Common myeloid progenitor, CD34-positive (primary cell): ENCODE data around the gene USP30.
"Not testable (repeated sequence)": the region's sequence is repeated elsewhere in the genome, so short reads cannot be mapped to it uniquely, and the experiment has no call there.

Experiments used
- CTCF ChIA-PET: fragments of 350-600 bp; sonication (Branson Sonifier 250); formaldehyde crosslinking; loops from one replicate; lab custom pipeline; 2021; ENCODE audit warnings: antibody characterized with exemption; lab: Charles Lee
- POLR2A ChIA-PET: fragments of 350-600 bp; sonication (Branson Sonifier 250); formaldehyde crosslinking; loops from one replicate; lab custom pipeline; 2021; ENCODE audit warnings: antibody characterized with exemption; lab: Charles Lee
- DNase-seq, 3 donors: peaks; one replicate each; pipeline versions ENCODE4 v3.0.0 to v3.0.0-alpha.2; 2013
- H3K27ac ChIP-seq, 2 experiments: 1 replicate in 1 of 2; 2 replicates in 1 of 2; pipeline ENCODE4 v1.7.0; 2013; ENCODE audit warnings: inconsistent platforms in 2 of 2, low read length in 2 of 2, mild to moderate bottlenecking in 2 of 2, low read depth in 1 of 2, moderate library complexity in 1 of 2; ENCODE audit not compliant: severe bottlenecking in 2 of 2, insufficient read depth in 1 of 2, poor library complexity in 1 of 2
- H3K27me3 ChIP-seq, 5 experiments: replicated peaks in 2 of 5; 1 replicate in 3 of 5; 2 replicates in 2 of 5; pipeline versions ENCODE4 v1.6.1 to v1.7.0; 2013; ENCODE audit warnings: low read length in 4 of 5, mild to moderate bottlenecking in 2 of 5, moderate library complexity in 2 of 5, inconsistent platforms in 1 of 5; ENCODE audit not compliant: insufficient read depth in 5 of 5, control insufficient read depth in 4 of 5
- H3K36me3 ChIP-seq, 4 experiments: 1 replicate in 2 of 4; 2 replicates in 2 of 4; pipeline versions ENCODE4 v1.6.1 to v1.7.0; 2013; ENCODE audit warnings: low read length in 3 of 4, control low read depth in 1 of 4, mild to moderate bottlenecking in 1 of 4; ENCODE audit not compliant: control insufficient read depth in 4 of 4, insufficient read depth in 4 of 4
- H3K4me1 ChIP-seq, 4 experiments: 1 replicate in 3 of 4; 2 replicates in 1 of 4; pipeline versions ENCODE4 v1.6.1 to v1.7.1; 2013; ENCODE audit warnings: low read length in 3 of 4, mild to moderate bottlenecking in 3 of 4, control low read depth in 1 of 4, inconsistent platforms in 1 of 4, moderate library complexity in 1 of 4; ENCODE audit not compliant: control insufficient read depth in 4 of 4, insufficient read depth in 4 of 4; ENCODE audit errors: control extremely low read depth in 1 of 4
- H3K4me3 ChIP-seq, 7 experiments: 1 replicate in 4 of 7; 2 replicates in 3 of 7; pipeline versions ENCODE4 v1.5.1 to v1.7.0; 2013; ENCODE audit warnings: mild to moderate bottlenecking in 7 of 7, low read length in 6 of 7, moderate library complexity in 6 of 7, inconsistent platforms in 2 of 7, low read depth in 2 of 7, control low read depth in 1 of 7; ENCODE audit not compliant: insufficient read depth in 4 of 7, control insufficient read depth in 1 of 7; ENCODE audit errors: extremely low read depth in 1 of 7
- H3K9me3 ChIP-seq, 5 experiments: 1 replicate in 4 of 5; 2 replicates in 1 of 5; pipeline versions ENCODE4 v1.6.1 to v1.7.1; 2013; ENCODE audit warnings: low read length in 4 of 5, mild to moderate bottlenecking in 2 of 5, inconsistent platforms in 1 of 5, low read depth in 1 of 5, moderate library complexity in 1 of 5; ENCODE audit not compliant: control insufficient read depth in 4 of 5, insufficient read depth in 2 of 5; ENCODE audit errors: control extremely low read depth in 1 of 5
- WGBS: methylation state at CpG from one replicate; pipeline ENCODE4 v1.1.5; 2013; ENCODE audit not compliant: insufficient coverage; 5-methylcytosine and 5-hydroxymethylcytosine counted together

The USP30 gene

GRCh38 chr12:109016978-109017377, 35.4 kb upstream of the USP30 start:
- ChIA-PET POLR2A (no interaction called here), CTCF (no interaction called here)
- no peak for DNase-seq
- H3K27me3 ChIP-seq, result peaks cover 0 to 8% (median 2%) of the 10 kb centered on the region in 5 experiments
- H3K27ac ChIP-seq, result no peak overlapping the region
- no peak overlapping the region for H3K4me3 ChIP-seq
- no peaks in the 10 kb centered on the region for H3K36me3 ChIP-seq
- 89% methylated on average over 5 of the region's 6 CpGs for WGBS
- H3K4me1 ChIP-seq, result peaks cover 0 to 6% (median 4%) of the 10 kb centered on the region in 4 experiments
- H3K9me3 ChIP-seq, result no peaks in the 10 kb centered on the region

DNA sequence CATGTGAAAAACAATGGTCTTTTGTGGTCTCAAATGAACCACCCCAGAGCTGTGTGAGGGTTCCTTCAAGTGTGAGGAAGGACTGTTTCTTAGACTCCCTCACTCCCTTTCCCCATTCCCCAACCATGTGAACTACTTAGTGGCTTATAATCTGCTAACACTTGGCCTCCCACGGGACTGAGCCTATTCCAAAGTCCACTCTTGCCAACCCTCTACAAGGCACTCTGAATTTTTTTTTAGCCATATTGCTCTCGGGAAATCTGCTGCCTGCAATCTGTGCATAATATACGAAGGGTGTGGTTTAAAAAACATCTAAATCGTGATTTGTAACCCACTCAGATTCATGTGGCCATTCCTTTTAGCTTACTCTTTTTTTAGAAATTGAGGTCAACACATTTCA, 34.1 kb upstream of the USP30 start:
- CTCF ChIA-PET, result interaction anchor here (1.3 kb wide), 1 partner anchor 15 kb away, joined by 3 read pairs; no protein-coding TSS in a partner anchor
- WGBS, result 78% methylated on average over 4 of the region's 4 CpGs

GRCh38 chr12:109020146-109020795, 32.1 kb upstream of the USP30 start:
- no peak for DNase-seq
- ChIA-PET CTCF (no interaction called here), POLR2A (no interaction called here)
- 80% methylated on average over 4 of the region's 7 CpGs for WGBS
- no peaks in the 10 kb centered on the region for H3K9me3 ChIP-seq
- H3K4me1 ChIP-seq, result peaks cover 0 to 6% (median 4%) of the 10 kb centered on the region in 4 experiments
- H3K4me3 ChIP-seq, result peak overlapping the region in 1 of 7 experiments; percentile 54
- peaks cover 0 to 5% (median 0%) of the 10 kb centered on the region in 5 experiments for H3K27me3 ChIP-seq
- no peaks in the 10 kb centered on the region for H3K36me3 ChIP-seq
- no peak overlapping the region for H3K27ac ChIP-seq

More for the DNA sequence above, 34.1 kb upstream of the USP30 start:
- H3K27me3 ChIP-seq, result peaks cover 0 to 6% (median 2%) of the 10 kb centered on the region in 5 experiments
- no peak overlapping the region for H3K4me3 ChIP-seq
- H3K36me3 ChIP-seq, result no peaks in the 10 kb centered on the region
- DNase-seq, result no peak
- POLR2A ChIA-PET, result no interaction called here
- H3K4me1 ChIP-seq, result peaks cover 0 to 6% (median 4%) of the 10 kb centered on the region in 4 experiments
- H3K27ac ChIP-seq, result no peak overlapping the region
- H3K9me3 ChIP-seq, result no peaks in the 10 kb centered on the region

DNA sequence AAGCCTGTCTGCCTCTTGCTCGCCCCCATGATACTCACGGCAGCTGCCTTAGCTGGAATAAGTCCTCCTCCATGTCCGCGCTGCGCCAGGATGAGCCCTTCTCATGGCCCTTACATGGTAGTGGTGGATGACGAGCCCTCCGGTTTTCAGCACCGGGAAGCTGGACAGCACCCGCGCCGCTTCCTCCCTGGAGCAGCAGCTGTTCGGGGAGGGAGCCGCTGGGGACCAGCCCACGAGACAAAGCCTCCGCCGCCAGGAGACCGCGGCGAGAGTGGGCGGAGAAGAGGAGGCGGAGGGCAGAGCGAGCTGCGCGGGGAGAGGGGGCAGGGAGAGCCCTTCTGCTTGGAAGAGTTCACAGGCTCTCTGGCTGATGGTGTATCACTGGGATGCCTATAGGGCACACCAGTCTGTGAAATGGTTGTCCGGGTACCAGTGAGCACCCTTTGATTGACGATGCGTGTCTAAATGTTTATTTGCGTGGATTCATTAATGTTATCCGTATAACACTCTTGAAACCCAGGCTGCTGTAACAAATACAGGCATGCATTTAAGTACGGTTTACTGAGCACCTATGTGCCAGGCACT, 31.5 kb upstream of the USP30 start, which contains the start of gene SVOP:
TSS of gene SVOP (minus strand) at position 273 of the 585 bp plus-strand sequence. CDS start at position 73, 200 bp downstream.
- peak within 1 kb of the TSS in 2 of 7 experiments; percentile 14 to 54 for H3K4me3 ChIP-seq
- CTCF ChIA-PET, result interaction anchor here (1.3 kb wide), 1 partner anchor 91 kb away, joined by 3 read pairs; no protein-coding TSS in a partner anchor

DNA sequence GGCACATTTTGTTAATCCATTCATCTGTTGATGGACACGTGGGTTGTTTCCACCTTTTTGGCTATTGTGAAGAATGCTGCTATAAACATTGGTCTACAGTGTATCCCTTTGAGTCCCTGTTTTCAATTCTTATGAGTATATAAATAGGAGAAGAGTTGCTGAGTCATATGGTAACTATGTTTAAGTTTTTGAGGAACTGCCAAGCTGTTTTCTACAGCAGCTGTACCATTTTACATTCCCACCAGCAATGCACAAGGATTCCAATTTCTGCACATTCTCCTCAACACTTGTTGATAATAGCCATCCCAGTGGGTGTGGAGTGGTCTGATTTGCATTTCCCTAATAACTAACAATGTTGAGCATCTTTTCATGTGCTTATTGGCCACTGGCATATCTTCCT, 24.6 kb upstream of the USP30 start:
- Histone ChIP-seq H3K27me3 (peaks cover 0 to 2% (median 0%) of the 10 kb centered on the region in 5 experiments), H3K4me1 (peaks cover 0 to 2% (median 0%) of the 10 kb centered on the region in 4 experiments), H3K27ac (no peak overlapping the region), H3K36me3 (no peaks in the 10 kb centered on the region), H3K9me3 (no peaks in the 10 kb centered on the region), H3K4me3 (no peak overlapping the region)
- no CpG with 5 or more reads among the region's 1 CpG for WGBS
- peak in 2 of 3 donors; percentile 41 to 58 for DNase-seq
- ChIA-PET CTCF (no interaction called here), POLR2A (no interaction called here)

More for the DNA sequence above, 31.5 kb upstream of the USP30 start, which contains the start of gene SVOP:
- H3K27me3 ChIP-seq, result peaks cover 0 to 3% (median 0%) of the 10 kb centered on the region in 5 experiments
- peak; percentile 69 to 87 (median 84) for DNase-seq
- POLR2A ChIA-PET, result no interaction called here
- peaks cover 0 to 6% (median 4%) of the 10 kb centered on the region in 4 experiments for H3K4me1 ChIP-seq
- H3K27ac ChIP-seq, result no peak within 1 kb of the TSS
- no peaks in the 10 kb centered on the region for H3K36me3 ChIP-seq
- 8% methylated on average over 19 of the region's 30 CpGs for WGBS
- no peaks in the 10 kb centered on the region for H3K9me3 ChIP-seq

DNA sequence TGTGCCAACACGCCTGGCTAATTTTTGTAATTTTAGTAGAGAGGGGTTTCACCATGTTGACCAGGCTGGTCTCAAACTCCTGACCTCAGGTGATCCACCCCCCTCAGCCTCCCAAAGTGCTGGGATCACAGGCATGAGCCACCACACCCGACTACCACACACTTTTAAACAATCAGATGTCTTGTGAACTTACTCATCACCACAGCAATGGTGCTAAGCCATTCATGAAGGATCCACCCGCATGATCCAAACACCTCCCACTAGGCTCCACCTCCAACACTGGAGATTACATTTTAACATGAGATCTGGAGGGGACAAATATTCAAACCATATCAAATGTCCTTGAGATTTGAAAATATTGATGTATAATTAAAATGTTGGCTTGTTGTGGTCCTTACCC, 23.8 kb upstream of the USP30 start:
- H3K4me1 ChIP-seq, CTCF ChIA-PET, POLR2A ChIA-PET, H3K4me3 ChIP-seq, H3K27me3 ChIP-seq, H3K36me3 ChIP-seq, DNase-seq, H3K27ac ChIP-seq, H3K9me3 ChIP-seq: not testable (repeated sequence)
- 83% methylated on average over 1 of the region's 3 CpGs for WGBS

DNA sequence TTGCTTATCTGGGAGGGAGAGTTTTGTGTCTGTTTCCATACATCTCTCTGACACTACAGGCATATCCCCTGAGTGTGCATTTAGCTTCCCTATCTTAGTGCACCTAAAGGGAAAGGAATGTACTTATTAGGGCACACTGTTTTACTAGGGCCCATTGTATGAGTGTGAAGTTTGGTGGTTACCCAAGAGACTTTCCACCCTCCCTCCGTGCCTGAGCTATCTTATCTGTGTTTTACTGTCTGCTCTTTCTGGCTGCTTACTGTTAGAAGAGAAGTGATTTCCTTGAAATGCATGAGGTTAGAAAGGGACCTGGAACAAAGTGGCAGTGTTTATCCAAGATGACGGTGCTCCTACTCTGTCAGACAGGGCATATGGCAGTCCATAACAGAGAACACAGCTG, 23.0 kb upstream of the USP30 start:
- no peak overlapping the region for H3K27ac ChIP-seq
- H3K27me3 ChIP-seq, result peaks cover 0 to 2% (median 0%) of the 10 kb centered on the region in 5 experiments
- H3K9me3 ChIP-seq, result no peaks in the 10 kb centered on the region
- ChIA-PET POLR2A (no interaction called here), CTCF (no interaction called here)
- H3K4me3 ChIP-seq, result no peak overlapping the region
- peaks cover 0 to 2% (median 0%) of the 10 kb centered on the region in 4 experiments for H3K4me1 ChIP-seq
- 100% methylated on average over 1 of the region's 2 CpGs for WGBS
- no peaks in the 10 kb centered on the region for H3K36me3 ChIP-seq
- DNase-seq, result no peak
